HL-60/S4 treated with retinoic acid at 250 ng/mL for 4 days and 3 days (cell line): Measurements from ENCODE around the gene STPG4.

Experiments used
- in situ Hi-C: fragments of 300-500 bp; cut with MboI; formaldehyde crosslinking; loops from 2 replicates; pipeline ENCODE4 v1.7.0; 2022; ENCODE audit warnings: low sequenced_read_pairs

The STPG4 gene

GRCh38 chr2:47092465-47092864, 62.6 kb downstream of the STPG4 start:
- in situ Hi-C loops: no loop called here

- in situ Hi-C loops: no loop called here
Observed at GRCh38 chr2:47091118-47091517, 64.0 kb downstream of the STPG4 start.

- in situ Hi-C loops: no loop called here
Observed at GRCh38 chr2:47089083-47089464, 66.0 kb downstream of the STPG4 start.

- in situ Hi-C loops: no loop called here
Observed at GRCh38 chr2:47088371-47089082, 66.6 kb downstream of the STPG4 start.

- in situ Hi-C loops: no loop called here
Observed at GRCh38 chr2:47087051-47087450, 68.1 kb downstream of the STPG4 start.

GRCh38 chr2:47086571-47086970, 68.5 kb downstream of the STPG4 start:
- in situ Hi-C loops: no loop called here

- in situ Hi-C loops: no loop called here
Observed at GRCh38 chr2:47086054-47086471, 69.0 kb downstream of the STPG4 start.

- in situ Hi-C loops: no loop called here
Observed at GRCh38 chr2:47083886-47084687, 71.0 kb downstream of the STPG4 start.

GRCh38 chr2:47083485-47083884, 71.6 kb downstream of the STPG4 start:
- in situ Hi-C loops: no loop called here

GRCh38 chr2:47083005-47083404, 72.1 kb downstream of the STPG4 start:
- in situ Hi-C loops: no loop called here

GRCh38 chr2:47080888-47081301, 74.2 kb downstream of the STPG4 start:
- in situ Hi-C loops: no loop called here

GRCh38 chr2:47079515-47080412, 75.3 kb downstream of the STPG4 start:
- in situ Hi-C loops: no loop called here

GRCh38 chr2:47078541-47079482, 76.3 kb downstream of the STPG4 start:
- in situ Hi-C loops: no loop called here

- in situ Hi-C loops: no loop called here
Observed at GRCh38 chr2:47077442-47078117, 77.5 kb downstream of the STPG4 start.

GRCh38 chr2:47076586-47077441, 78.3 kb downstream of the STPG4 start:
- in situ Hi-C loops: no loop called here

GRCh38 chr2:47076126-47076506, 79.0 kb downstream of the STPG4 start:
- in situ Hi-C loops: no loop called here

- in situ Hi-C loops: no loop called here
Observed at GRCh38 chr2:47075361-47076125, 79.6 kb downstream of the STPG4 start.

- in situ Hi-C loops: no loop called here
Observed at GRCh38 chr2:47074691-47075090, 80.4 kb downstream of the STPG4 start.
